NCI-H2107 treated with DMSO at 0.1 percent for 48 hours (cell line): Measurements from ENCODE around the gene PTPRB.

Experiments
- DNase-seq: peaks from one replicate; lab custom pipeline; 2025; ENCODE audit not compliant: unreplicated experiment; lab: John Stamatoyannopoulos, UW

PTPRB gene

DNA sequence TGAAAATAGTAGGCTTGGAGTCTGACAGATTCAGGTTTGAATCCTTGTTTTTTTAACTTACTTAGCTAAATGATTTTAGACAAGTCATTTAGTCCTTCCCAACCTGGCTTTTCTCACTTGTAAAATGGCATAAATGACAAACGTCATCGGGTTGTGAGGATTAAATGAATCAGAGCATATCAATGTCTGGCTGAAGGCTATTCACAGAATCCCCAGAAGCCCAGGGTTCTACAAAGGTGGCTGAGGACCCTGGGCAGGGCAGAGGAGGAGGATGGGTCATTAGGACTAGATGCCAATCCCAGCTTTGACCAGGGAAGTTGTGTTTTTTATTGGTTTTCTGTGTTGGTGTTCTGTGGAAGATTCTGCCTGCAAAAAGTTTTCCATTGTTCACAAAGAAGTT, 7.6 kb upstream of the PTPRB start:
- DNase-seq: no peak

DNA sequence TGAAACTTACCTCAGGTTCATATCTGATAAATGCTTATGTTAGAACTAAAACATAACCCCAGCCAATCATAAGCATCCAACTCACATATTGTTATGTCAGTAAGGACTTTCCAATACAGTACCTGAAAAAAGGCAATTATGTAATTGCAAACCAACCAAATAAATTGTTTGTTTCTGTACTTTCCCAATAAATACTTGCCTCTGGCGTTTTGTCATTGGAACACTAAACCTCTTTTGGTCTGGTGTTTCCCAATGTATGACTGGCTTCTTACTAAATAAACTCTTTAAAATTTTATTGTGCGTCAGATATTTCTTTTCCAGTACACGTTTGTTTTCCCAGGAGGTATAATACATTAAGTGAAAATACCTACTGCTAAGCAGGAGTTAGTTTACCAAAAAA, 6.7 kb upstream of the PTPRB start:
- no peak for DNase-seq

GRCh38 chr12:70641691-70642090, 4.5 kb upstream of the PTPRB start:
- DNase-seq: no peak

DNA sequence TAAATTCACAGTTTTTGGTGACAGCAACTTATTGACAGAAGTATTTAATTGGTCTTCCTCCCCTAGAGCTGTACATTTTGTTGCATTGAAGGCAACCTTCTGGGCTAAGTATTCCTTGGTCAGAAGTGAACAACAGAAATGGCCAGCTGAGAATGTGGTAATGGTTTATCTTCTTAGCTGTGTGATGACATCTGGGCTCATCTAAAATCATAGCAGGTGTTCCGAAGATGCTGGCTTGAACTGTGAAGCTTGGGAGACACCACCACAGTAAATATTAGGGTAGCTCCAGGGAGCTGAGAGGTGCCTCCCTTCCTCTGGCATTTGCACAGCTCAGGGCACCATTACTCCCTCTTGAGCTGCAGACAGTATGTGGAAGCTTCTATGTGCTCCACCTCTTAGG, 3.7 kb upstream of the PTPRB start:
- DNase-seq: no peak

GRCh38 chr12:70639535-70639934, 2.3 kb upstream of the PTPRB start:
- DNase-seq: no peak

DNA sequence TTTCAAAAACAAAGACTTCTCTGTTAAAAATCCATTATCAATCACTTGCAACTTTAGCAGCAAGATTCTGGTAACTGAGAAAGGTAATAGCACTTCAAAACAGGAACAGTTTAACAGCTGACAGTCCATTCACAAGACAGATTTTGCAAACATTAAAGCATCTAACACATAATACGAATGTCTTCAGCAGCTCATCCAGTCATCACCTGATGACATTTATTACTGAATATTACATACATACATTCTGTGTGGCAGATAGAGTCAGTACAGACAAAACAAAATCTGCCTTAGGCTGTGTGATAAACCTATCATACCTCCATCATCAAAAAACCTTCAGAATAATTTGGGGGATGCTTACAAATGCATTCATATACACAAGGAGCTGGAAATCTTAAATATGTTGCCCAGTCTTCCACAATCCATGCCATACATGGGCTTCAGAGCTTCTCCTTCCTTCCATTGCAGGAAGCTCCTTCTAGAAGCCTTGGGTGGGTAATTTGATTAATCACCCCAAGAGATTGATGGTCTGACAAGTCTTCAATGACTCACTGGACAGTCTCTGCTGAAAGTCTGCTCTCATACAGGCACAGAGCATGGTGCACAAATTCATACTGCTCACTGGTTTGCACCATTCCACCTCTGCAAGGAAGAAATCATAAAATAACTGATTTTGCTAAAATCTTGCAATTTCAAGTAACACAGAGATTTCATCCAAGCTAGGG, 1.6 kb upstream of the PTPRB start:
- no peak for DNase-seq

DNA sequence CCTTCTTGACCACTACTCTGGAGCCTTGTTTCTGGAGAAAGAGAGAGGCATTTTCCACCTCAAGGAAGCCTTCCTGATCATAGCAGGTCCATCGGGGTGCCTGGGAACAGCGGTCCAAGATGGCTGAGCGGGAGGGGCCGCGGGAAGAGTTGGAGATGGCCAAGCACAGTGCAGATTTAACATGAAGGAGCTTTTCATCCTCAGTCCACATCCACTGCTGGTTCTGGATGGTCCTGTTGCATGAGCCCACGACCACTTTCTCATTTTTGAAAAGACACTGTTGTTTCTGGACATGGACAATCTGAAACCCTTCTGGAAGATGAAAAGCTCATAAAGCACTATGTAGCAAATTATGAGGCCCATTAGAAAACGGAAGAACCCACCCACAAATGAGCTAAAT, 1.5 kb downstream of the PTPRB start:
- DNase-seq: no peak

DNA sequence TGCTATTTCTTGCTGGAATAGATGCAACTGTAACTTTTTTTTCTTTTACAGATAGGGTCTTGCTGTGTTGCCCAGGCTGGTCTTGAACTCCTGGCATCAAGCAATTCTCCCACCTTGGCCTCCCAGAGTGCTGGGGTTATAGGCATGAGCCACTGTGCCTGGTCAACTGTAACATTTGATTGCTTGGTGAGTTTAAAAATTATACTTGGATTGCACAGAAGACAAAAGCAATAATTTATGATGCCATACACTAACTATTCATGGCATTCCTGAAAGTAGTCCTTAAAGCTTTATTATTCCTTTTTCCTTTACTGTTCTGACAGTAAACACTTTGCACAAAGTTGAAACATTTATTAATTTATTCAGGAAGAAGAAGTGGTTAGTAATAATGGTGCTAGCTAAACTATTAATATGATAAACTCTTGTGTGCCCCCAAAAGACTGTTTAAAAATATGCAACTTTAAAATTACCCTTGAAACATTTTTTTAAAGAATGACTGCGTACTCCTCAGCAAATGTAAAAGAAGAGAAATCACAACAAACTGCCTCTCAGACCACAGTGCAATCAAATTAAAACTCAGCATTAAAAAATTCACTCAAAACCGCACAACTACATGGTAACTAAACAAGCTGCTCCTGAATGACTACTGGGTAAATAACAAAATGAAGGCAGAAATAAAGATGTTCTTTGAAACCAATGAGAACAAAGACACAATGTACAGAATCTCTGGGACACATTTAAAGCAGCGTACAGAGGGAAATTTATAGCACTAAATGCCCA, 8.3 kb downstream of the PTPRB start:
- DNase-seq: no peak

GRCh38 chr12:70627677-70628076, 9.6 kb downstream of the PTPRB start:
- DNase-seq: no peak

DNA sequence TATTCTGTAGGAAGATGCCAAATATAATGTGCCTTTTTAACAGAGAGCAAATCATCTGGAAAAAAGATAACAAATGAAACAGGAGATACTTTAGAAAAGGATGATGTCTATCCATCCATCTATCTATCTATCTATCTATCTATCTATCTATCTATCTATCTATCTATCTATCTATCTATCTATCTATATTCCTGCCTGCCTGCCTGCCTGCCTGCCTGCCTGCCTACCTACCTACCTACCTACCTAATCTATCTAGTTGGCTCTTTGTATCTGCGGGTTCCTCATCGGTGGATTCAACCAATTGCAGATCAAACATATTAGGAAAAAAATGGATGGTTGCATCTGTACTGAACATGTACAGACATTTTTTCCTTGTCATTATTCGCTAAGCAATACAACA, 11.0 kb downstream of the PTPRB start:
- DNase-seq: no peak

DNA sequence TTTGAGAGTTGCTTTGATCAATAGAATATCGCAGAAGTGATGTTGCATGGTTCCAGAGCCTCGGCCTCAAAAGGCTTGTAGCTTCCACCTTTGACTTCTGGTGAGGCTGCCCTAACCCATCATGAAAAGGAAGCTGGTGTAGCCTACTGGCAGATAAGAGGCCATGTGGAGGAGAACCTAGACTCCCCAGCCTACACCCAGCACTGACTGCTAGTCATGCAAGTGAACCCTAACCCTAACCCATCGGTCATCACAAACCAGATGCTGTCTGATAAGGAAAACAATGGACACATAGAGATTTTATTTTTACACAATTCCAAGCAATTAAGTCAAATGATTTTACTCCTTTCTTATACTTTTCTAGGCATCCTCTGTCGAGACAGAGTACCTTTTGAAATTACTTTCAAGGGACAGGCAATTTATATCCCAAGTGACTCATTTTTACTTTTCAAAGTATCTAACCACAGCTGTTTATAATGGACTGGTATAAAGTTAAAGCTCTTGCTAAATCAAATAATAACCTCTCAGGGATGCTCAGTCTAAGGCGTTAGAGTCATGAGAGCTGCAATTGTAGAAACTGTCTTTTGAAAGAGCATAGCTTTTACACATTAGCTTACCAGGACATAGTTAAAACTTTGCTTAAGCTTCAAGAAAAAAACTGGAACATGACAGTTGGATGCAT, 17.6 kb downstream of the PTPRB start:
- DNase-seq: no peak

DNA sequence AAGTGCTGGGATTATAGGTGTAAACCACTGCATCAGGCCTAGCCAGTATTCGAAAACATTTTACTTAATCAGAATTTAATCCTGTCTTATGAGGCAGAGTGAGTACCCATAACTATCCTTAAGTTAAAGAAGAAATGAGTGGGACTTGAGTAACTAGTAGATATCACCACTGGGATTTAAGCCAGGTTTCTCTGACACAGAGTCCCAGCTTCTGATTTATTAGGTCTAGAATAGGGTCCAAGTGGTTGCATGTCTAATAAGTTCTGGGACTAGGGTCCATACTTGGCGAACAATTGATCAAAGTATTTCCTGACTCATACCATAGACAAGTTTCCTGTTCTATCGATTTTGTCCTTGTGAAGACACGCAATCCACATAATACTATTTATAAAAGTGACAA, 18.9 kb downstream of the PTPRB start:
- DNase-seq: no peak

DNA sequence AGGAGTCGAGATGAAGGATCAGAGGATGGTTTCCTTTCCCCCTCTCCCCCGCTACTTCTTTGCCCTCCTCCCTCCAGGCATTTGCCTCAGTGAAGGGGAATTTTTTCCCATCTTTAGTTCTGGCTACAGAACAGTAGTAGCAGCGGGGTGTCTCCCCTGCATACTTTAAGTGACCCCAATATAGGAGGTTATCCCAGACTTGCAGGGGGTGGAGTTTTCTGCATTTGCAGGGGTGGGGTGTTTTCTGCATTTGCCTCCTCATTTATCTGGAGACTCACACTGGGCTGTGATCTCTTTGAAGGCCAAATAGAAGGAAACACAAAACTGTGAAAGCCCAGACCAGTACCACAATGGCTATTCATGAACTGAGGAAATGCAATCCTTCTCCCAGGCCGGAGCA, 19.8 kb downstream of the PTPRB start:
- no peak for DNase-seq

DNA sequence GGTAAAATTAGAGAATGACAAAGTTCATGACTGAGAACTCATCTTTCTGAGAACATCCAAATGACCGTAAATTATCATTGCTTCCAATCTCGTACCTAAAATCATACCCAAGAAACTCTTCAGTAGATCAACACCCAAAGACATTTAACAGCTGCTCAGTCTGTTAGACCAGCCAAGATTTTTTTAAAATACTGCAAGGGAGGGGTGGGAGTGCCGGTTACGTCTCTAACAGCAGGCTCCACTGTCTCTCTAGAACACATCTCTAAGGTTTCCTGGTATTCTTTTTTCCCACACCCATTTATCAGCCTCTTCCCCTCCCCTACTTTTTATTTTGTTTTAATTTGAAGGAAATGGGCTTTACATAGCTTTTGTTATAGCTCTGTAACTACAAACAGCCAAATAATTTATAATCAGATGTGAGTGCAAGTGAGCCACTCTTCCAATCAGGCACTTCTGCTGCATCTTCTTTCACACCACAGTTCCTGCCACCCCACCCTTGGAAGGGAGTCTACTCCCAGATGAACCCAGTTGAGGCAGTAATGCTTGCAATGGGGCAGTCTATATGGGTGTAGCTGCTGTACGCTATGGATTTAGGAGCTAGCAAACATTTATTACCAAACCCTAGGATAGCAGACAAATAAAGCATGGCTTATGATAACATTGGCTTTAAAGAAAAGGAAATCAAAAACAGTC, 21.9 kb downstream of the PTPRB start:
- DNase-seq: no peak

GRCh38 chr12:70609739-70610491, 27.3 kb downstream of the PTPRB start:
- DNase-seq: no peak

GRCh38 chr12:70609203-70609602, 28.0 kb downstream of the PTPRB start:
- no peak for DNase-seq

- DNase-seq: no peak
Observed at GRCh38 chr12:70608184-70608583, 29.0 kb downstream of the PTPRB start.

DNA sequence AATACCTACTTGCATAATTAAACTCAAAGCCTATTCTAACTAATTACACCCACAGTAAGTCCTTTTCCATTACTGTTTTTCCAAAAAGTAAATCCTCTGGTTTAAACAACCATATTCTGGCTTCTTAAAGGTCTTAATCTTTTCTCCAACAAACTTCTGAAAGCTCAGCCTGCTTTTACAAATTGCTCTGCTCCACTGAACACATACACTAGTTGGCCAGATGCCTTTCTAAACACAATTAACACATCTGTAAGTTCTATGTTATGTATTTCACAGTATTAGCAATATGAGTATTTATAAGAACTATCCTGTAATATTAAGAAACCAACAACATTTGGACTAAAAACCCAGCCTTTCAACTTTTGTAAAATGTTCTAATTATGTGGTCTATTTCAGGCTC, 30.1 kb downstream of the PTPRB start:
- DNase-seq: no peak

GRCh38 chr12:70605976-70606375, 31.3 kb downstream of the PTPRB start:
- no peak for DNase-seq

- DNase-seq: no peak
Observed at GRCh38 chr12:70604662-70605061, 32.6 kb downstream of the PTPRB start.

DNA sequence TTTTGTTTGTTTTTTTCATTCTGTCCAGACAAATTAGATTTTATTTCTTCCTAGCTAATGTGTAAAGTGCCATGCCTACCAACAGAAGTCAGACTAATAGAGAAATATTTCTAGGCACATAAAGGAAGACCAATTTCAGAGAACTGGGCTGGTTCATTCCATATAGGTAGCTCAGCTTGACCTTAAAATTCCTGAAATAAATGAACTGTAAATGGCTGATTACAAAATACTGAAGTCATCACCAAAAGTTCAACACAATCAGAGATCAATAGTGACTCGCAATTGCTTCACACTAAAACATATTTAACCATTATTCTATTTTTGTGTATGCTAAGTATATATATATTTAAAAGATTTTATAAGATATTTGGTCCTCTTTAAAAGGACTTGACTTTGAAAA, 34.2 kb downstream of the PTPRB start:
- no peak for DNase-seq
